Amniotic epithelial cell (primary cell): ENCODE results near the gene SLIT1.
"Not testable (repeated sequence)": the region's sequence is repeated elsewhere in the genome, so short reads cannot be mapped to it uniquely, and the experiment has no call there.

Experiments
- DNase-seq: peaks from one replicate; pipeline ENCODE4 v3.0.0-alpha.2; 2010; ENCODE audit warnings: low read depth

SLIT1 gene

DNA sequence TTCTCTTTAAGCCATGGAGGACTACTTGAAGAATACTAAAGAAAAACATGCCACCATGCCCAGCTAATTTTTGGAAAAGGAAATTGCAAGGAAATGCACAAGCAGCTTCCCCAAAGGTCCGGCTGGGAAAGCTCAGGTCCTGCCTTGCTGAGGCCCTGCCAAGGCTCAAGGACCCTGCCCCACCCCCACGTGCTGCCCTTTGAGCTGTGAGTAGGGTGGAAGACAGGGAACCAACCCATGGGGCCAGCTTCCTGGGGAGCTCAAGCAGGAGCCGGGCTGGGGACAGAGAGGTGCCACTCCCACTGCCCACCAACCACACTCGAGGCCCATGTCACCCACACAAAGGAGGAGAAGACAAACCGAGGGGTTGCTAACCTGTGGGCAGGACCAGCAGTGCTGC is 78.2 kb downstream of the SLIT1 start:
- no peak for DNase-seq

DNA sequence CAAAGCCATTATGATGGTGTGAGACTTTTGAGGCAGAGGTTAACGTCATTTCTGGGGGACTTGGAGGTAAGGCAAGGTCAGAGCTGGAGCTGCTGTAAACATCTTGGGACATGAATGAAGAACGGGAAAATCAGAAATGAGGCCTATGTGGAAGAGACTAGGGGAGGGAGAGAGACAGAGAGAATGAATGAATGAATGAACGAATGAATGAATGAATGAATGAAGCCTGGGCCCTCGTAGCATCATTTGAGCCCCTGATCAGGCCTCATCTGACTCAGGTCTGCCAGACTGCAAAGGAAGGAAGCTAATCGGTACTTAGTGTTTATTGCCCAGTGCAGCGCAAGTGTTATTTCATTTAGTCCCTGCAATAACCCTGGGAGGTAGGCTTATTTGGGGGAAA is 79.6 kb downstream of the SLIT1 start:
- DNase-seq, result no peak

DNA sequence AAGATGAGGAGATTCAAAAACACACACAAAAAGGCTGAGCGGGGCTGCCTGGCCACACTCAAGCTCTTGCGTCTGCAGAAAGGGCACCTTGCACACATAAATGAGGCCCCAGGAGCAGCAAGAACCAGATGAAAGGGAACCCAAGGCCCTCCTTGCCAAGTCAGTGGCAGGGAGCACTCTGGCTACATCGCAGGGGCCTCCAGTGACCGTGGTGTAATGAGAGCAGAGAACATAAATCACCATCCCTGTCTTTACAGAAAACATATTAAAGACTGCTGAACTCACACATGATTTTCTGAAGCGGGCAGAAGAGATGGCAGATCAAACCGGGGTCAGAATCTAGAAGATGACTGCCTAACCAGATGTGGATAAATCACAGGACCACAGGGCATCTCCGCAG is 80.5 kb downstream of the SLIT1 start:
- DNase-seq, result no peak

DNA sequence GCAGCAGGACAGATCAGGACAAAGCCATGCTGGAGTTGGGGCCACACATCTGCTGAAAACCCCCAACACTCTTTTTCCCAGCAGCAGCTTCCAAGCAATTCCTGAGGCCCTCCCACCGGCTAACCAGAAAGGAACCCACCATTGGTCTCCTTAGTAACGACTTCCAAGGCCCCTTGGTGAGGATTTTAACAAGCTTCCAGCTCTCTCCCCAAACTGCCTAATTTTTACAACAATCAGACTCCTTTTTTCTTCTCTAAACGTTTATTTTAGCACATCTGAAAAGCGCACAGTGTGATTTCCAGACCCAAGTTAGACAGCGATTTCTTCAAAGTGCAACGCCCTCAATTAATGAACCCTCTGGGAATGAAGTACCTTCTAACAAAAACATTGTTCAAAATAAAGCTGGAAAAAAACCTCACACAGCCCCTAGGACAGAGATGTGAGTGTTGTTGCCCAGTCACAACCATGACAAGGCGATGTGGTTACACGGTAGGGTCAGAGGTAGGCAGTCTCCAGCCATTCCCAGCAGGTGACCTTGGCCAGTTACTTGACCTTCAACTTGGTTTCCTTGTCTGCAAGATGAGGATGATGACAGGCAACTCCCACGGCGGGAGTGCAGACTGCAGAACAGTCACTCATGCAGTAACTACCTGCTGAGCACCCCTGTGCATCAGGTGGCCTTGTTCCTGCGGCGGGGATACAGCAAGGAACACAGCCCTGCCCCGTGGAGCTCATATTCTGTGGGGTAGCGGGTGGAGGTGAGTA is 82.3 kb downstream of the SLIT1 start:
- no peak for DNase-seq

DNA sequence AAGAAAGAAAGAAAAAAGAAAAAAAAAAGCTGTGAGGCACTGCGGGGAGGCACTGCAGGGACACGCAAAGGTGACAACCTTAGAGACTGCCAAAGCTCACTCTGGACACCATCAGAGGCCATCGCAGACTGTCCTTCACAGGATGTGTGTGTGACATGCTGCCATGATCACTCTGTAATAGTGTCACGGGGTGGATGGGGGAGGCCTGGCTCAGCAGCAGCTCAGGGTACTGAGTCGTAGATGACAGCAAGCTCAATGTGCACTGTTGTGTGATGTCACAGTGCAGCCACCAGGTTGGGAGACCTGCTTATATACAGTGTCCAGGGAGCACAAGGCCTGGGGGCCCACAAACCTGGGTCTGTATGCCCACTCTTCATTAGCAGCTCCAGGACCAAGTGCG is 83.3 kb downstream of the SLIT1 start:
- no peak for DNase-seq

DNA sequence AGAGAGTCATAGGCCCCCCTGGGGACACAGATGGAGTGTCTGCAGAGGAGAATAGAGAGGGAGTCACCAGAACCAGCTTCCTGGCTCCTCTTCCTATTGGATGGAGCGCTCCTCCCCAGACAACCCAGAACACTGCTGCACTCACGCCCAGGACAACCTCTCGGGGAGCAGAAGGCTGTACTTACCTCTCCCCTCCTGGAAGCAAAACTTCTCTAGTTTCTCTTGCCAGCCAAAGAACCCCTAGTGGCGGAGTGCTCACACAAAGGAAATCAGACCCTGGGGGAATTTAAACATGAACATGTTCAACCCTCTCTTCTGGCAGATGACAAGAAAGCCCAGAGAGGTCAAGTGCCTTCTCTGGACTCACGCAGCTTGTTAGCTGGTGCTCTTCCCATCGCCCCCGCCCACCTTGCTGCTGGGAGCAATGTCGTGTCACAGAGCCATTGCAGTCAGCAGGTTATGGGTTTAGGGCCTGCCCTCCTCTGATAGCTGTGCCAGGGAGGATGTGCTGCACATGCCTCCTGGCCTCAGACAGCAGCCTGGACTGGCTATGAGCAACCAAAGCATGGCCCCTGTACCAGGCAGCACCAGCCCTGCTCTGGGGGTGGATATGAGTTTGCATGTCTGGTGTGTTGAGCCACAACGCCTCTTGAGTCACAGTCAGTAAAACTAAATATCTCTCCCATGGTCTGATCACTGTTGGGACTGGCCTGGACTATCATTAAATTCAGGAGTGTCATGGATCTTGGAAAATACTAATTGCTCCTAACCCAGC is 84.4 kb downstream of the SLIT1 start:
- peak; percentile 70 for DNase-seq

DNA sequence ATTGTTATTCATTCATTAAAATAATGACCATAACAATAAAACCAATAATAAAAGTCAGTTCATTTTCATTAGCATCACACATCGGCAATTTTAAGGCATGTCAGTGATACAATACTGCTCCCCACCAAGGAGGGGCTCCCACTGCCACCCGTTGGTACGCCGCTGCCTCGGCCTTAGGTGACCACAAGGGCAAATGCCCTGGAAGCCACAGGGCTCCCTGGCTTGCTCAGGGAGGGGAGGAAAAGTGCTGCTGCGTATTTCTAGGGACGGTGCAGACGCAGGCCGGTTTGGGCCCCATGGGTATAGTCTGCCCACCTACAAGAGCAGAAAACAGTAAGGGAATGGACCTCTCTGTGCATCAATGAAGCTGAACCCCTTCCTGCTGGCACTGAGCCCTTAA is 85.1 kb downstream of the SLIT1 start:
- DNase-seq, result no peak

DNA sequence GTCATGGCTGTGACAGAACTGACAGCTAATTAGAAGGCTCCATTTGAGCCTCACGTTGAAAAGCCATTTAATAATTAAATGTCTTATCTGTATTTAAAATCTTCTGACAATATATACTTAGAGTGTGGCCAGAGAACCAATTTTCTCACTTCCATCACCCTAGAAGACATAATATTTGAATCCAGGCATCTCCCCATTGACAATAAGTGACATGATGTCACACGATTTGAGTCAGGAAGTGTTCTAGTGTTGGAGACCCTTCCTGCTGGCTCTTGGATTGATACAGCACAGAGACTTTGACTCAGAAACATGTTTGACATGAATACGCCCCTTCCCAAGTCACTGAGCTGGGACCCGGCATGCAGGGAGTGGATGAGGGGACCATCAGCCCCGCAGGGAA is 85.9 kb downstream of the SLIT1 start:
- DNase-seq, result no peak

DNA sequence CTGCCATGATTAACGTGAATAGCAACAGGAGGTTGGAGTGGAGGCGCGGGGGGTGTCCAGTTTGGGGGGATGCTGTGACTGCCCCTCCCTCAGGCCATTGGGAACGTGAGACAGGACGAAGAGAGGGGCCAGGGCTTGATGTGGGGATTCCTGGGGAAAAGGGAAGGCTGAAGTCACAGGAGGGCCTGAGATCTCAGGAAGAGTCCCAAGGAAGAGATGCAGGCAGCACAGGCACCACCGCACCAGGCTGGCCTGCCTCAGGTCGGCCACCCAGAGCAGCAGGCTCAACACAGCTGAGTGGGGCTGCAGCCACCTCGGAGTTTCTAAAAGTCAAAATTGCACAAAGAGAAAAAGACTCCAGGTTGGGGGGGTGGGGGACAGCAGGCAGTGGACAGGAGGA is 86.7 kb downstream of the SLIT1 start:
- DNase-seq, result no peak

DNA sequence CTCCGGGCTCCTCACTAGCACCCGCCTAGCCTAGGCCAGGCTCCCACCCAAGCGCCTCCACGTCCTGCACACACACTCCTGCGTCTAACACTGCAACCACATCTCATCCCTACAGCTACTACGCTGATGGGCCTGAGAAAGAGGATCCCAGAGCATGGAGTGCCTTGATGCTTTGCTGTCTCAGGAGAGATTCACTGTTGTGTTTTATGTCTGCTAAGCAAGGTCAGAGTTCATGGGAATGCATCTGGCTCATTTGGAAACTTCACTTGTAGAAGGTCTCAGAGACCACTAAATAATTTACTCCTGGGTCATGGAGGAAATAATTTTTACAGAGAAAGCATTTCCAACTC is 88.7 kb downstream of the SLIT1 start:
- no peak for DNase-seq

DNA sequence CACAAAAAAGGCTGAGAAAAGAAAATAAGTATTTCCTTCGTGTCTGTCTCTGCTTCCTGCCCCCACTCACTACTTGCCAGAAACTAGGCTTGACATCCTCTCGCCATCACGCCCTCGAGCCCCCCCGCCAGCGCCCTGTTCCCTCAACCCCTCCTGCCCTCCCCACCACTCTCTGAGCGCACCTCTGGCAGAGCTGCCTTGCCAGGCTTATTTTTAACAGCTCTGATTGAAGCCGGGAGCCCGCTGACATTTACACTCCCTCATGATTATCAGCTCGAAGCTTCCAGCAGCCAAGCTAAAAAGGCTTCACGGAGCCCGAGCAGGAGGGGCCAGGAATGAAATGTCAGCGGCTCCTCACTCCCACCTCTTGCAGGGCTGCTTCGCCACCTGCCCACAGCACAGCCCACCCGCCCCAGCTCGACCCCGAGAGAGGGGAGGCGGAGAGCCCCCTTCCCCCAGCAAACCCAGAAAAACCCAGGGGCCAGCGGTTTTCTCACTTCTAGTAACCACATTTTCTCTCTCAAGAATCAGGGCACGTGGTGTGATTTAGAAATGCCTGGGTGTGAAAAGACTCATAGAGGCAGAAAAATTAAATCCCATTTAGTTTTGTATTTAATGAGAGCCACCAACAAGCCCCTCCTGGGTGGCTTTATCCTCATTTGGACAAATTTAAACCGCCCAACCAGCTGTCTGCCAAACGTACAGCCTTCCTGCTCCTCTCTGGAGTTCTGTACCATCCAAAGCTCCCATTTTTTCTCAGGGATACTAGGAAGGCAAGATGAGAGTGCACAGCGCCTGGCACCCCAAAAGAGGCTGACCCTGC is 89.3 kb downstream of the SLIT1 start:
- no peak for DNase-seq

DNA sequence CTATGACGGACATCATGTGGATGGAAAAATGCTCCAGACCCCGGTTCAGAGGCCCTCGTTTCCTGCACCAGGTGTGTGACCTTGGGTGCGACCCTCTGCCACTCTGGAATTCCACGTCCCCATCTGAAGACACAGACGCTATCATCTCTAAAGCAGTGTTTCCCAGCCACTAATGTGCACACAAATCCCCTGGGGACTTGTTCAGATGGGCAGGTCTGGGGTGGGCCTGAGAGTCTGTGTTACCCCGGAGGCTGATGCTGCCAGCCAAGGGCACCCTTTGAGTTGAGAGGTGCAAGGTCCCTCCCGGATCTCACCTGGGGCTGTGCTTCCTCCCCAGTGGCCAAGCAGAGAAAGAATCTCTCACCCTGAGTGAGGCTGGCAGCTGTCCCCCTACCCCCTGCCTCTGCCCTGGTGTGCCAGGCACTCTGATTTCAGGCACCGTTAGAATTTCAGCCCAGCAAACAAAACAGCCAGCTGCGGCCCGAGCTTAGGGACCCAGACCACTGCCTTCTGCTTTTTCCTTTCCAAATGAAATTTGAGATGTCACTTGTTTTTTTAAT is 90.0 kb downstream of the SLIT1 start:
- no peak for DNase-seq

DNA sequence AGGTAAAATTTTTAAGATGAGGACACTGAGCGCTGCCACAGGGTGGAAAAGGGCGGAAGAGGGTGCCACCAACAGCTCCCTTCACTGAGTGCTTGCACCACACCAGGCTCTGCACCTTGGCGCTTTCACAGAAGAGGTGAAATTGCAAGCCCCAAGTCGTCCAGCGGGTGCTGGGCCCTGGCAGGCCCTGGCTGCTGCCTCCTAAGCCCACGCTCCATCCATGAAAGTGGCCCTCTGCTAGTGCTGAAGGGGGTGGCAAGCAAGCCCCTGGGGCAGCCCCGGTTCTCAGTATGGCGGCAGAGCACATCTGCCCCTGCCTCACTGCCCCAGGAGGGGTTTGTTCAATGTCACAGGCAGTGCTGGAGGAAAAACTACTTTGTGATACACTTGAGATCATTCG is 95.1 kb downstream of the SLIT1 start:
- no peak for DNase-seq

DNA sequence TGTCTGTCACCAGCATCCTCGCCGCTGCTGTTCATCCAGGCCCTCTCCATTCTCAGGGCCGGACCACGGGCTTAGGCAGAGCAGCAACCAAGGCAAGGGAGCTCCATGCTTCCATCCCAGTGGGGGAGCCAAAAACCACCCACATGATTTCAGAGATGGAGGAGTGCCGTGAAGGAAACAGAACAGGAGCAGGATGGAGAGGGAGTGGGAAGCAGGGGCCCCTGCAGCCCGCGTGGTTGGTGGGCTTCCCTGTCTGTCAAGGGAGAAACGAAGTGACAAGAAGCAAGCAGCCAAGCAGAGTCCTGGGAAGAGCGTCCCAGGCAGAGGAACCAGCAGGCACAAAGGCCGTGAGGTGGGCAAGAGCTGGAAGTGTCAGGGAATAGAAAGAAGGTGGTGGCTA is 95.7 kb downstream of the SLIT1 start:
- no peak for DNase-seq

DNA sequence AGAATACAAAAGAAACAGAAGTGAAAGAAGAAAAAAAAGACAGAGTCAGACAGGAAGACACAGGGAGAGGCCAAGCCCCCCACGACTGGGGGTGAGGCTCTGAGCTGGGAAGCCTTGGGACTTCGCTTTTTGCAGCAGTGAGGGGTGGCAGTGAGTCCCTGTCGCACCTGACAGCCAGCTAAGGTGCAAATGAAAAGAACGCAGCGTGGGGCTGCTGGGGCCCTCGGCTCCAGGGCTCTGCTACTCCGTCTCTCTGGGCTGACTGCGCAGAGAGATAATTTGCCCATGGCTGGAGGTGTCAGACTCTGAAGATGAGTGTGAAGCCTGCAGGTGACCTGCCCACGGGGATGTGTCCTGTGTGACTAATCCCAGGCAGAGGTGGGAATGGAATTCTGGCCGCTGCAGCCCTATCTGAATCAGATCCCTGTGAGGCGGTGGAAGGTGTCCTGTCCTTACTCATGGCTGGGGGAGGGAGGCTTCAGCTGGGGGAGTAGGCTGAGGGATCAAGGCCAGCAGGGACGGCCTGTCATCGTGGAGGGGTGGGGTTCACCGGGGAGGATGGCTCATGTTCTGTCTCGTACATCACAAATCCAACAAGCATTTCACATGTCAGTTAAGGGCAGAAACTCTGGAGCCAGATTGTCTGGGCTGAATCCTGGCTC is 96.4 kb downstream of the SLIT1 start:
- peak; percentile 26 for DNase-seq

DNA sequence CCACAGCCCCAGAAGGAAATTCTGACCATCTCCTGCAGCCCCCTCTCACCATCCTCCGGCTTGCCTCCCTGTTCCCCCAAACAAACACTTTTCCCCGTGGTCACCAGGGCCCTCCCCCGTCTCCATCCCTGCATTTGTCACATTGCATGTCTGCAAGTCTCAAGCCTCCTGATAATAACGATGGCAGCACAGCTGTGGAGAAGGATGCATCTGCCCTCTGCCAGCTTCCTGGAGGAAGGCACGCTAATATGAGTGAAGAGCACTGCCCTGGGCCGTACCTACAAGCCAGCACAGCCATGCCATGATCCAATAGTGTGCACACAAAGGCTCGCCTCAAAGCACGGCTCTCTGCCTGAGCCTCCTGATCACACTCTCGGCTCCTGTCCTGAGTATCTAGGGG is 98.5 kb downstream of the SLIT1 start:
- DNase-seq, result no peak

DNA sequence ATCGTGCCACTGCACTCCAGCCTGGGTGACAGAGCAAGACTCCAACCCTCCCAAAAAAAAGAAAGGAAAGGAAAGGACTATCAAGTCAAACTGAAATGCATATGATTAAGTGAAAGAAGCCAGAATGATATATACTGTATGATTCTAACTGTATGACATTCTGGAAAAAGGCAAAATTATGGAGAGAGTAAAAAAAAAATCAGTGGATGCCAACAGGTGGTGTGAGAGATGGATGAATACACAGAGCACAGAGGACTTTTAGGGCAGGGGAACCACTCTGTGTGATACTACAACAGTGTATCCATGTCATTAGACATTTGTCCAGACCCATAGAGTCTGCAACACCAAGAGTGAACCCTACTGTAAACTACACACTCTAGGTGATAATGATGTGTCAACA is 99.2 kb downstream of the SLIT1 start:
- no peak for DNase-seq

DNA sequence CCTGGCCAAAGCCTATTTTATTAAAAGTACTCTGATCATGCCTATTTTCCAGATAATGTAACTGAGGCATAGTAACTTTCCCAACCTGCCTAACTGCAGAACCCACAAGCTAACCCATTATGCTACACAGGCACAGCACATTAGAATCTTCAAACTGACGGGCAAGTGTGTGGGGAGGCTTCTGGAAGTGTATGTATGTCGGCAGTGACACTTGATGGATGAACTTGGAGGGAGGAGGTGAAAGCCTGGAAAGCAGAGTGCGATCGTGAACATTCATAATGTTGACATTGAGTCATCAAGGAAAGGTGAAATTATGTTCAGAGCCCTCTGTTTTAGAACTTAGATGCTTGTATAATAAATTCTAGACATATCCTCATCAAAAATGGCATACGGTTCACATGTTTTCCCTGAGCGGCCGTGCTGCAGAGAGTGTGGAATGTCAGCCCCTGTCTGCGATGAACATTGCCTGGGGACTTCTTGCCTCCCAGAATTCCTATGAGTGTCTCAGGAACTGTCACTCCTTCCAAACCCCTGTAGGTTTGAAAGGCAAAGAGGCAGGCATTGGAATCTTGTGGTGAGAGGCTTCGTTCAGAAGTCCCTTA is 102.4 kb downstream of the SLIT1 start:
- no peak for DNase-seq

DNA sequence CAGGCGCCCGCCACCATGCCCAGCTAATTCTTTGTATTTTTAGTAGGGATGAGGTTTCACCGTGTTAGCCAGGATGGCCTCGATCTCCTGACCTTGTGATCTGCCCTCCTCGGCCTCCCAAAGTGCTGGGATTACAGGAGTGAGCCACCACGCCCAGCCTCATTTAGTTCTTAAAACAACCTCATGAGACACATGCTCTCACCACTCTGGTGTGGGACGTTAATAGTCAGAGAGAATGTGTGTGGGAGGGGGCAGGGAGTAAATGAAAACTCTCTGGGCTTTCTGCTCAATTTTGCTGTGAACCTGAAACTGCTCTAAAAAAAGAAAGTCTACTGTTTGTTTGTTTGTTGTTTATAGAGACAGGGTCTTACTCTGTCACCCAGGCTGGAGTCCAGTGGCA is 103.2 kb downstream of the SLIT1 start:
- DNase-seq, result not testable (repeated sequence)

DNA sequence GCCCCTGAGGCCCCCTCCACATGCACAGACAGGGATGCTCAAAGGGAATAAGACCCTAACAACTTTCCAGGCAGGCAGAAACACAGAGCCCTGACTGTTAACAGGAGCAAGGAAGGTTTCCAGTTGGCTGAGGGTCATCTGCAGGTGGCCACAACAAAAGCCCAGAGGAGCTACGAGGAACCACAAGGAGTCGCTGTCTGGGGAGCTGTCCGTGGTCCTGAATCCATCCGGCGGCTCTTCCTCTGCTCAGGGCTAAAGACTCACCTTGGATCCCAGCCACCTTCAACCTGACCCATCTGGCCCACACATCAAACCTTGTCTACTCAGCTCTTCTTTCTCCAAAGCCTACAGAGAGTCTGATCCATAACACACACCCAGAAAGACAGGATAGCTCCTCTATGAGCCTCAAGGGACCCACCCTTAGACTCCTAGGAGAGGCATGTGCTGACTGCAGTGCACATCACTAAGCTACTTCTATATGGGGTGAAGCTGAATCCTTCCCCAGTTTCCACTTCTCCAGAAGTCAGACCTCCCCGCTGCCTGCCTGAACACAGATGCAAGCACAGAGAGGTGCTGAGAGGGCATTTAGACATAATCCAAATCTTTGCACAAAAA is 104.0 kb downstream of the SLIT1 start:
- DNase-seq, result peak; percentile 51
